Natural killer cell (primary cell): ENCODE data around the gene NAV2. TPM values are rescaled to one million over a fixed set of nuclear protein-coding genes. Genes with fewer than 3 reads are reported as not detected.

Experiments
- ATAC-seq, 3 donors: fragments of 150-1000 bp in 2 of 3; fragments of 200-7000 bp in 1 of 3; cut with Tn5 transposase; 1 replicate in 1 of 3; 2 replicates in 2 of 3; pipeline ENCODE4 v1.10.0; 2021; ENCODE audit warnings: mild to moderate bottlenecking in 2 of 3, moderate library complexity in 2 of 3
- DNase-seq, 2 donors: peaks; one replicate each; pipeline versions ENCODE4 v3.0.0 to v3.0.0-alpha.2; 2013 to 2021; ENCODE audit warnings: mixed read lengths in 1 of 2
- H3K27ac ChIP-seq: one replicate; pipeline ENCODE4 v1.5.1; 2013; ENCODE audit warnings: mild to moderate bottlenecking, low read length
- H3K27me3 ChIP-seq: one replicate; pipeline ENCODE4 v1.6.1; 2013; ENCODE audit warnings: low read length; ENCODE audit not compliant: control insufficient read depth, insufficient read depth
- H3K36me3 ChIP-seq: one replicate; pipeline ENCODE4 v1.6.1; 2013; ENCODE audit warnings: low read length; ENCODE audit not compliant: control insufficient read depth, insufficient read depth
- H3K4me1 ChIP-seq: one replicate; pipeline ENCODE4 v1.6.1; 2013; ENCODE audit warnings: low read length; ENCODE audit not compliant: control insufficient read depth, insufficient read depth
- H3K4me3 ChIP-seq: one replicate; pipeline ENCODE4 v1.5.1; 2013; ENCODE audit warnings: low read length
- H3K9me3 ChIP-seq: one replicate; pipeline ENCODE4 v1.6.1; 2013; ENCODE audit warnings: low read length; ENCODE audit not compliant: control insufficient read depth, insufficient read depth
- H3K27ac Mint-ChIP-seq, 2 donors: one replicate each; pipeline ENCODE4 v1.8.0; 2022; ENCODE audit warnings: mild to moderate bottlenecking in 2 of 2, mixed read lengths in 2 of 2, moderate library complexity in 1 of 2
- H3K27me3 Mint-ChIP-seq, 2 donors: one replicate each; pipeline ENCODE4 v1.8.0; 2022; ENCODE audit warnings: low read depth in 2 of 2, mixed read lengths in 2 of 2
- H3K36me3 Mint-ChIP-seq: one replicate; pipeline ENCODE4 v1.8.0; 2022; ENCODE audit warnings: mixed read lengths
- H3K4me1 Mint-ChIP-seq, 2 donors: one replicate each; pipeline ENCODE4 v1.8.0; 2022; ENCODE audit warnings: mixed read lengths in 2 of 2
- H3K4me3 Mint-ChIP-seq: one replicate; pipeline ENCODE4 v1.8.0; 2022; ENCODE audit warnings: mild to moderate bottlenecking, moderate library complexity, mixed read lengths
- H3K9me3 Mint-ChIP-seq, 2 donors: one replicate each; pipeline ENCODE4 v1.8.0; 2022; ENCODE audit warnings: mixed read lengths in 2 of 2
- CTCF ChIP-seq: fragments of 200-600 bp; IDR thresholded peaks from one replicate; pipeline ENCODE4 v1.8.0; 2022; ENCODE audit warnings: antibody characterized with exemption
- WGBS: methylation state at CpG from one replicate; pipeline ENCODE4 v1.1.7; 2013; ENCODE audit warnings: missing lambda C conversion rate; ENCODE audit not compliant: insufficient coverage; 5-methylcytosine and 5-hydroxymethylcytosine counted together
- intact Hi-C: fragments of 100-400 bp; cut with micrococcal nuclease; formaldehyde crosslinking; loops from one replicate; pipeline ENCODE4 v1.14.2; 2022
- total RNA-seq, 4 donors: library from RNA; stranded (reverse); fragments of 120-200 nt in 1 of 4; gene quantifications; one replicate each; pipeline versions ENCODE4 v1.2.3 to v1.2.4, GENCODE V29; 2013 to 2022

NAV2 gene
- total RNA-seq, 3 donors from 2014 or later (not counting 1 experiment from before 2014, with no cell fraction given) = 0.14 to 1.6 (median 0.43) TPM

GRCh38 chr11:20021771-20022362, 309.2 kb downstream of the NAV2 start:
- H3K27ac Mint-ChIP-seq = no peak overlapping the region

GRCh38 chr11:20022363-20023081, 309.9 kb downstream of the NAV2 start:
- WGBS = 80% methylated on average over 10 of the region's 10 CpGs
- Mint-ChIP-seq H3K4me3 (no peak overlapping the region), H3K36me3 (no peaks in the 10 kb centered on the region), H3K9me3 (no peaks in the 10 kb centered on the region), H3K27me3 (peaks cover 0 to 3% of the 10 kb centered on the region in 2 donors), H3K27ac (no peak overlapping the region), H3K4me1 (no peaks in the 10 kb centered on the region)
- ATAC-seq = no peak
- Histone ChIP-seq H3K4me1 (no peaks in the 10 kb centered on the region), H3K9me3 (no peaks in the 10 kb centered on the region), H3K27ac (no peak overlapping the region), H3K36me3 (no peaks in the 10 kb centered on the region), H3K27me3 (no peaks in the 10 kb centered on the region), H3K4me3 (no peak overlapping the region)
- no peak for TF ChIP-seq CTCF
- DNase-seq = no peak
- intact Hi-C loops = no loop called here

More at GRCh38 chr11:20021771-20022362, 309.2 kb downstream of the NAV2 start:
- H3K4me3 Mint-ChIP-seq = no peak overlapping the region
- no peaks in the 10 kb centered on the region for H3K27me3 ChIP-seq
- no peak for TF ChIP-seq CTCF
- intact Hi-C loops = no loop called here
- H3K4me1 Mint-ChIP-seq = no peaks in the 10 kb centered on the region
- H3K9me3 Mint-ChIP-seq = no peaks in the 10 kb centered on the region
- DNase-seq (no peak), ATAC-seq (no peak)
- H3K4me3 ChIP-seq = no peak overlapping the region
- no peaks in the 10 kb centered on the region for H3K36me3 ChIP-seq
- WGBS = 74% methylated on average over 3 of the region's 4 CpGs
- H3K27ac ChIP-seq = no peak overlapping the region
- H3K9me3 ChIP-seq = no peaks in the 10 kb centered on the region
- H3K36me3 Mint-ChIP-seq = no peaks in the 10 kb centered on the region
- peaks cover 0 to 6% of the 10 kb centered on the region in 2 donors for H3K27me3 Mint-ChIP-seq
- no peaks in the 10 kb centered on the region for H3K4me1 ChIP-seq

- H3K4me1 Mint-ChIP-seq = no peaks in the 10 kb centered on the region
- TF ChIP-seq CTCF = no peak
- no peaks in the 10 kb centered on the region for H3K9me3 ChIP-seq
- 88% methylated on average over 6 of the region's 6 CpGs for WGBS
- no peak overlapping the region for H3K27ac Mint-ChIP-seq
- DNase-seq (no peak), ATAC-seq (no peak)
- H3K27me3 ChIP-seq = no peaks in the 10 kb centered on the region
- H3K4me3 ChIP-seq = no peak overlapping the region
- no peaks in the 10 kb centered on the region for H3K36me3 ChIP-seq
- H3K27ac ChIP-seq = no peak overlapping the region
- peaks cover 0 to 3% of the 10 kb centered on the region in 2 donors for H3K27me3 Mint-ChIP-seq
- H3K4me3 Mint-ChIP-seq = no peak overlapping the region
- H3K36me3 Mint-ChIP-seq = no peaks in the 10 kb centered on the region
- intact Hi-C loops = no loop called here
- no peaks in the 10 kb centered on the region for H3K9me3 Mint-ChIP-seq
- H3K4me1 ChIP-seq = no peaks in the 10 kb centered on the region
Measured at GRCh38 chr11:20023082-20023426, 310.4 kb downstream of the NAV2 start.
